DMS79 (cell line): ENCODE data around the gene UBE2QL1.

ENCODE experiments used
- DNase-seq: peaks from one replicate; lab custom pipeline; 2025; lab: John Stamatoyannopoulos, UW

Gene UBE2QL1

DNA sequence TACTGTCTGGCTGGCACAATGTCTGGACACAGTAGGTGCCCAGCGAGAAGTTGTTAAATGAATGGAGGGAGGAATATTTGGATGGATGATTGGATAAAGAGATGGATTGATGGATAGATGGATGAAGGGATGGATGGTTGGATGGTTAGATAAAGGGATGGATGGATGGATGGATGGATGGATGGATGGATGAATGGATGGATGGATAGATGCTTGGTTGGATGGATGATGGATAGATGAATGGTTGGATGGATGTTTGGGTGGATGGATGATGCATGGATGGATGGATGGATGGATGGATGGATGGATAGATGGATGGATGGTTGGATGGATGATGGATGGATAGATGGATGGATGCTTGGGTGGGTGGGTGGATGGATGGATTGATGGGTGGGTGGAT, 90.4 kb downstream of the UBE2QL1 start:
- no peak for DNase-seq

- DNase-seq, result no peak
Measured at GRCh38 chr5:6540111-6540827, 91.6 kb downstream of the UBE2QL1 start.

GRCh38 chr5:6541256-6542013, 92.8 kb downstream of the UBE2QL1 start:
- no peak for DNase-seq

DNA sequence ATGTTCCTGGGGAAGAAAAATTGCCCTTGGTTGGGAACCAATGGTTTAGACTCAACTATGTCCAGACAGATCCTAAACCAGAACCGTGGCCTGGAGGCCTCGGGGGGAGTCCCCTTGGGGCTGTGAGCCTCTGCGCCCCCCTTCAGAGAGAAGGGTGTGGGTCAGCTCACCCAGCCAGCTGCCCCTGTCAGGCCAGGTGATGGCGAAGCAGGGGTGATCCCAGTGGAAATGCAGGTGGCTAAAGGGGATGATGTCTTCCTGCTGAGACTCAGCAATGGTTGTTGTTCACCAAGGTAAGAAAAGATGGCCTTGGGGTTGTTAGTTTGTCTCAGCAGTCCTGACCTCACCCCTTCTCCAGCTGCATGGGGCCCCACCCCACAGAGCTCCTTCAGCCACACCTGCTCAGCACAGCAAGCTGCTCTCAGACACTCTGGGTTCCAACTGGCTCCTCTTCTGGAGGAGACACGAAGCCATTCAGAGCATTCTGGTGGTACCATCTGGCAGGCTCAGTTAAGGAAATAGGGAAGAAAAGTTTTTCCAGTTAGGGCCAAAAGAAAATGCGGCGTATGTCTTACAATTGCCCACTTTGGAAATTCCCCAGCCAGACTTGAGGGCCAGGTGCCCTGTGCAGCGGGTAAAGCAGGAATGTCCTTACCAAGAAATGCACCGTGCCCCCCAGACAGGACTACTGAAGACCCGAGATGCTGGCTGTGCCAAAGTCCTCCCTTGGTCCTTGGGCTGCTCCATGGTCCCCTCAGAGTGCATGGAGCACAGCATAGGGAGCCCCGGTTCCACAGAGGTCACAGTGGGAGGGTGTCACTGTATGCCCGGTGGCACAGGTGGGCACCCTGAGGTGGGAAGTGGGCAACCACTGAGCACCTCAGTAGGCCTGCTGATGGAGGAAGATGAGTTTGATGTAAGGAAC, 94.0 kb downstream of the UBE2QL1 start:
- DNase-seq, result no peak

- DNase-seq, result no peak
Measured at GRCh38 chr5:6543346-6543730, 94.7 kb downstream of the UBE2QL1 start.

GRCh38 chr5:6543830-6544560, 95.3 kb downstream of the UBE2QL1 start:
- no peak for DNase-seq
